Gastroesophageal sphincter (tissue), 4 donors: Measurements from ENCODE around the gene TMEM165. TPM values are rescaled to one million over a fixed set of nuclear protein-coding genes. Genes with fewer than 3 reads are reported as not detected.

Experiments
- ATAC-seq: fragments of 150-250 bp; one replicate; pipeline ENCODE4 v1.9.1; 2016; ENCODE audit warnings: mild to moderate bottlenecking, moderate library complexity
- H3K27ac ChIP-seq, 4 donors: fragments of 200-600 bp; sonication (generic) in 3 of 4; 1 replicate in 3 of 4; 2 replicates in 1 of 4; pipeline ENCODE4 v1.5.1; 2016 to 2019
- H3K27me3 ChIP-seq: fragments of 200-600 bp; sonication (generic); one replicate; pipeline ENCODE4 v1.5.1; 2019
- H3K36me3 ChIP-seq, 2 donors: fragments of 200-600 bp; sonication (generic); one replicate each; pipeline ENCODE4 v1.5.1; 2019; ENCODE audit warnings: control low read depth in 1 of 2
- H3K4me1 ChIP-seq, 3 donors: fragments of 200-600 bp; sonication (generic); 1 replicate in 2 of 3; 2 replicates in 1 of 3; pipeline ENCODE4 v1.5.1; 2016 to 2019; ENCODE audit warnings: control low read depth in 2 of 3
- H3K4me3 ChIP-seq, 2 donors: fragments of 200-600 bp; sonication (generic); one replicate each; pipeline ENCODE4 v1.5.1; 2019; ENCODE audit warnings: mild to moderate bottlenecking in 1 of 2, moderate library complexity in 1 of 2
- H3K9me3 ChIP-seq, 3 donors: fragments of 200-600 bp; sonication (generic); one replicate each; pipeline ENCODE4 v1.5.1; 2017 to 2019; ENCODE audit warnings: control low read depth in 2 of 3
- EP300 ChIP-seq: sonication (generic); formaldehyde crosslinking; IDR thresholded peaks from one replicate; pipeline ENCODE4 v1.6.1; 2017; ENCODE audit warnings: antibody characterized with exemption, mild to moderate bottlenecking
- POLR2A ChIP-seq, 2 donors: fragments of 450-650 bp; IDR thresholded peaks; one replicate each; pipeline ENCODE4 v1.6.1; 2017; ENCODE audit warnings: antibody characterized with exemption in 2 of 2, mild to moderate bottlenecking in 2 of 2, moderate library complexity in 1 of 2
- POLR2AphosphoS5 ChIP-seq: sonication (generic); formaldehyde crosslinking; IDR thresholded peaks from one replicate; pipeline ENCODE4 v1.6.1; 2017; ENCODE audit warnings: antibody characterized with exemption
- WGBS, 2 donors: methylation state at CpG; one replicate each; pipeline ENCODE4 v1.1.5; 2018; ENCODE audit warnings: low coverage in 1 of 2; 5-methylcytosine and 5-hydroxymethylcytosine counted together
- total RNA-seq, 4 donors: library from RNA; depleted of rRNA; stranded (reverse); fragments of >200 nt; gene quantifications; one replicate each; pipeline ENCODE4 v1.1.0, GENCODE V29; 2016
- TF ChIP-seq, protein P1 (sequence below), 4 experiments: fragments of 200-600 bp in 2 of 4; fragments of 450-650 bp in 2 of 4; sonication (generic) in 1 of 4; IDR thresholded peaks; one replicate each; pipeline ENCODE4 v1.5.1; 2017 to 2019; ENCODE audit warnings: antibody characterized with exemption in 4 of 4, mild to moderate bottlenecking in 2 of 4, moderate library complexity in 2 of 4

TMEM165 gene
- total RNA-seq, 4 donors from 2014 or later, result 136 to 198 (median 169) TPM

DNA sequence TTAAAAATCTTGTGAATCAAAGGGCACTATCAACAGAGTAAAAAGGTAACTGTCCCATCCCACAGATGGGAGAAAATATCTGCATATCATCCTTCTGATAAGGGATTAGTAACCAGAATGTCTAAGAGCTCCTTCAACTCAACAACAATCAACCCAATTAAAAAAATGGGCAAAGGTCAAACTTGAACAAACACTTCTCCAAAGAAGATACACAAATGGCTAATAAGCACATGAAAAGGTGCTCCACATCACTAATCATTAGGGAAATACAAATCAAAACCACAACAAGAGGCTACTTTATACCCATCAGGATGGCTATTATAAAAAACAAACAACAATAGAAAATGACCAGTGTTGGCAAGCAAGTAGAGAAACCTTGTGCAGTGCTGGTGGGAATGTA, 43.3 kb downstream of the TMEM165 start:
- Histone ChIP-seq H3K27ac (no peak overlapping the region), H3K27me3 (no peaks in the 10 kb centered on the region), H3K9me3 (no peaks in the 10 kb centered on the region), H3K4me1 (peaks cover 0 to 14% (median 0%) of the 10 kb centered on the region in 3 donors), H3K4me3 (no peak overlapping the region), H3K36me3 (peaks cover 0 to 77% of the 10 kb centered on the region in 2 donors)
- no peak for ATAC-seq
- TF ChIP-seq EP300 (no peak), POLR2A (IDR thresholded peaks at IDR 0.05) (no peak), POLR2AphosphoS5 (no peak)
- TF ChIP-seq, protein P1, sequence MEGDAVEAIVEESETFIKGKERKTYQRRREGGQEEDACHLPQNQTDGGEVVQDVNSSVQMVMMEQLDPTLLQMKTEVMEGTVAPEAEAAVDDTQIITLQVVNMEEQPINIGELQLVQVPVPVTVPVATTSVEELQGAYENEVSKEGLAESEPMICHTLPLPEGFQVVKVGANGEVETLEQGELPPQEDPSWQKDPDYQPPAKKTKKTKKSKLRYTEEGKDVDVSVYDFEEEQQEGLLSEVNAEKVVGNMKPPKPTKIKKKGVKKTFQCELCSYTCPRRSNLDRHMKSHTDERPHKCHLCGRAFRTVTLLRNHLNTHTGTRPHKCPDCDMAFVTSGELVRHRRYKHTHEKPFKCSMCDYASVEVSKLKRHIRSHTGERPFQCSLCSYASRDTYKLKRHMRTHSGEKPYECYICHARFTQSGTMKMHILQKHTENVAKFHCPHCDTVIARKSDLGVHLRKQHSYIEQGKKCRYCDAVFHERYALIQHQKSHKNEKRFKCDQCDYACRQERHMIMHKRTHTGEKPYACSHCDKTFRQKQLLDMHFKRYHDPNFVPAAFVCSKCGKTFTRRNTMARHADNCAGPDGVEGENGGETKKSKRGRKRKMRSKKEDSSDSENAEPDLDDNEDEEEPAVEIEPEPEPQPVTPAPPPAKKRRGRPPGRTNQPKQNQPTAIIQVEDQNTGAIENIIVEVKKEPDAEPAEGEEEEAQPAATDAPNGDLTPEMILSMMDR (IDR thresholded peaks at IDR 0.05), result no peak

DNA sequence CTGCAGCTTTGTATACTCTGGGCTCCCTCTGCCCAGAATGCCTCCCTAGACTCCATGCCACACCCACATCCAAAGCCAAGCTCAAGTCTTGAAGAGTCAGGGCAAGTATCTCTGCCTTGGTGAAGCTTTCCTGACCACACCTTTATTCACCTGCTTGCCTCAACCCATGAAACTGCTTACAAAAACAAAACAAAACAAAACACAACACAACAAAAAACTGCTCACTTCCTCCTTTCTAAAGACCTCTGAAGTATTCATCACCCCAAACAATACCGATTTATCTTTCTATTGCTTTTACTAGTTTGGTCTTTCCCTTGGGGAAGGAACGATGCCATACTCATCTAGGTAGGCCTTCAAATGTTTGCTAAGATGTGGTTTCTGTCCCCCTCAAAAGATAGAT, 45.0 kb downstream of the TMEM165 start:
- Histone ChIP-seq H3K9me3 (no peaks in the 10 kb centered on the region), H3K27me3 (no peaks in the 10 kb centered on the region), H3K36me3 (peaks cover 0 to 60% of the 10 kb centered on the region in 2 donors), H3K27ac (no peak overlapping the region), H3K4me1 (peaks cover 0 to 6% (median 0%) of the 10 kb centered on the region in 3 donors), H3K4me3 (no peak overlapping the region)
- no peak for TF ChIP-seq EP300
- no peak for TF ChIP-seq POLR2A (IDR thresholded peaks at IDR 0.05)
- no peak for TF ChIP-seq POLR2AphosphoS5
- TF ChIP-seq, protein P1 (IDR thresholded peaks at IDR 0.05), result no peak
- ATAC-seq, result no peak
- 94 to 100% methylated on average over 2 of the region's 2 CpGs for WGBS, 2 donors

DNA sequence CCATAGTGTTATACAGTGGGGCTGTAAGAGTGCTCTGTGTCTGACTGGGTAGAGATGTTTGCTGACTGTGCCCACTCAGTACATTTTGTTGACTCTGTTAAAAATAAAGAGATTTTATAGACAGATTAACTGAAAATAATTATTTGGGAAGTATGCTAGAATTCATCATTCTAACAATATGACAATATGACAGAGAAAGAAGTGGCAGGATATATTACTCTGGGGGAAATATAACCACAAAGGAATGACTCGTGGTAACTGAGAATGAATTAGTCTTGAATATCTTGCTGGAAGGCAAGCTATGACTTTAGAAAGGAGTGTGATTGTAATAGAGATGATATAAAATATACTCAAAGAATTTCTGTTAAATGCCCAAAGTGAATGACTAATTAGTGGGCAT, 46.8 kb downstream of the TMEM165 start:
- Histone ChIP-seq H3K27ac (no peak overlapping the region), H3K27me3 (no peaks in the 10 kb centered on the region), H3K9me3 (no peaks in the 10 kb centered on the region), H3K4me1 (peaks cover 0 to 3% (median 0%) of the 10 kb centered on the region in 3 donors), H3K4me3 (no peak overlapping the region), H3K36me3 (peaks cover 0 to 56% of the 10 kb centered on the region in 2 donors)
- no peak for TF ChIP-seq POLR2A (IDR thresholded peaks at IDR 0.05)
- TF ChIP-seq, protein P1 (IDR thresholded peaks at IDR 0.05), result no peak
- no peak for TF ChIP-seq POLR2AphosphoS5
- no peak for TF ChIP-seq EP300
- 77 to 94% methylated on average over 1 of the region's 1 CpG for WGBS, 2 donors
- ATAC-seq, result no peak

DNA sequence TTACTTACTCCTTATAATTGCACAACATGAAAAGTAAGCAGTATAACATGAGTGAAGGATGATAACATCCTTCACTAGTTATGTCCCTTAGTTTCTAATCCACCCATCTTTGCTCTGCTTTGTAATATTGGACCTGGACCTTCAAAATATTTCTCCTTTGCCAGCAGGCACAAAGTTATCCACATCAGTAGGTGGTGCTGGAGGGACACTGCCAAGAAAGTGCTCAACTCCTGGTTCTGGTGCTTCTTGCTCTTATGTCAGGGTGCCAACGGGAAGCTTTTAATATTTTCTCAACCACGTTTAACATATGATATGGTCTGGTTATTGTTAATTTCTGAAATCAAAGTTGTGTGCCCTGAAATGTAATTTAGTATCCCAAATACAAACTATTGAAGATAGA, 49.1 kb downstream of the TMEM165 start:
- H3K4me3 ChIP-seq, result no peak overlapping the region
- peaks cover 0 to 66% of the 10 kb centered on the region in 2 donors for H3K36me3 ChIP-seq
- no CpG with 5 or more reads among the region's 2 CpGs for WGBS, 2 donors
- no peaks in the 10 kb centered on the region for H3K9me3 ChIP-seq
- TF ChIP-seq POLR2AphosphoS5 (no peak), POLR2A (IDR thresholded peaks at IDR 0.05) (no peak), EP300 (no peak)
- TF ChIP-seq, protein P1 (IDR thresholded peaks at IDR 0.05), result peak in 1 of 4 experiments; percentile 42
- H3K27ac ChIP-seq, result no peak overlapping the region
- H3K27me3 ChIP-seq, result no peaks in the 10 kb centered on the region
- ATAC-seq, result no peak
- peaks cover 0 to 3% (median 0%) of the 10 kb centered on the region in 3 donors for H3K4me1 ChIP-seq

DNA sequence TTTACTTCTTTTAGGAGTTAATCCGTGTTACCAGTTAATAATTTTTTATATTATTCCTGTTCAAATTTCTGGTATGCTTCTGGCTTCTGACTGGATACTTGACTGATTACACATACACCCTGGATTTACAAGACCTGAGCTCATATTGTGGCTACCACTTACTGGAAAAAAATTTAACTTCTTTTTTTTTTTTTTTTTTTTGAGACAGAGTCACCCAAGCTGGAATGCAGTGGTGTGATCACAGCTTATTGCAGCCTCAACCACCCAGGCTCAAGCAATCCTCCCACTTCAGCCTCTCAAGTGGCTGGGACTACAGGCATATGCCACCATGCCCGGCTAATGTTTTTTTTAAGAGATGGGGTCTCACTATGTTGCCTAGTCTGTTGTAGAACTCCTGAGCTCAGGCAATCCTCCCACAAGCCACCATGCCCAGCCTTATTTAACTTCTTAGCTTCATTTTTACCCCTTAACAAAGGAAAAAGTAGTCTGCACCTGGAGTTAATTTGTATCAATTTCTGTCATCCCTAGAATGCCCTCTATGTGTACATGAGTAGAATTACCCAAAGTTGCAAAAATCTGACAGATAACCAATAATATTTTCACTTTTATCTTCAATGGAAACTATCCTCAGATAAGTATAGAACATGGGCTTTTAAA, 50.3 kb downstream of the TMEM165 start:
- ATAC-seq, result no peak
- 86 to 93% methylated on average over 1 to 2 of the region's 2 CpGs for WGBS, 2 donors
- H3K27ac ChIP-seq, result no peak overlapping the region
- no peaks in the 10 kb centered on the region for H3K27me3 ChIP-seq
- H3K9me3 ChIP-seq, result no peaks in the 10 kb centered on the region
- peaks cover 0 to 70% of the 10 kb centered on the region in 2 donors for H3K36me3 ChIP-seq
- H3K4me3 ChIP-seq, result no peak overlapping the region
- no peaks in the 10 kb centered on the region for H3K4me1 ChIP-seq
- TF ChIP-seq POLR2AphosphoS5 (no peak), EP300 (no peak), POLR2A (IDR thresholded peaks at IDR 0.05) (no peak)
- TF ChIP-seq, protein P1 (IDR thresholded peaks at IDR 0.05), result no peak
